KBM-7 (cell line): ENCODE measurements around the gene RNASEH2C.
"Not testable (repeated sequence)": the region's sequence is repeated elsewhere in the genome, so short reads cannot be mapped to it uniquely, and the experiment has no call there.

Experiments
- DNase-seq: peaks from one replicate; pipeline ENCODE4 v3.0.0-alpha.2; 2015
- in situ Hi-C: fragments of 300-500 bp; cut with MboI; formaldehyde crosslinking; loops from 2 replicates; pipeline ENCODE4 v1.14.3; 2020; ENCODE audit warnings: low sequenced_read_pairs, low pct_unique_long_range_greater_than_20kb, mixed read lengths

Gene RNASEH2C

GRCh38 chr11:65718964-65719492 lies 1.6 kb downstream of the RNASEH2C start:
- in situ Hi-C loops, result no loop called here
- DNase-seq, result no peak

GRCh38 chr11:65718531-65718930 lies 2.1 kb downstream of the RNASEH2C start:
- no peak for DNase-seq
- in situ Hi-C loops, result no loop called here

- in situ Hi-C loops, result no loop called here
- no peak for DNase-seq
These were observed 2.7 kb downstream of the RNASEH2C start for GRCh38 chr11:65717906-65718305.

- in situ Hi-C loops, result no loop called here
- DNase-seq, result no peak
These were observed 3.7 kb downstream of the RNASEH2C start for GRCh38 chr11:65716774-65717405.

GRCh38 chr11:65716302-65716701 lies 4.3 kb downstream of the RNASEH2C start:
- DNase-seq, result no peak
- in situ Hi-C loops, result no loop called here

GRCh38 chr11:65714433-65714832 lies 6.2 kb downstream of the RNASEH2C start:
- no peak for DNase-seq
- in situ Hi-C loops, result no loop called here

- in situ Hi-C loops, result no loop called here
These were observed 7.2 kb downstream of the RNASEH2C start for GRCh38 chr11:65713212-65713969.

GRCh38 chr11:65712633-65713076 lies 7.9 kb downstream of the RNASEH2C start:
- DNase-seq, result no peak
- in situ Hi-C loops, result no loop called here

More at GRCh38 chr11:65713212-65713969, 7.2 kb downstream of the RNASEH2C start:
- DNase-seq, result no peak

GRCh38 chr11:65711785-65712632 lies 8.6 kb downstream of the RNASEH2C start, which contains the start of gene KAT5:
KAT5 (plus strand) TSS chr11:65712252; CDS start chr11:65712268, 16 bp downstream.
- in situ Hi-C loops, result no loop called here
- peak; percentile 99 for DNase-seq

GRCh38 chr11:65710421-65710820 lies 10.2 kb downstream of the RNASEH2C start:
- DNase-seq, result no peak
- in situ Hi-C loops, result no loop called here

GRCh38 chr11:65709661-65710060 lies 10.9 kb downstream of the RNASEH2C start:
- in situ Hi-C loops, result no loop called here
- no peak for DNase-seq

- in situ Hi-C loops, result no loop called here
- no peak for DNase-seq
These were observed 12.1 kb downstream of the RNASEH2C start for GRCh38 chr11:65708451-65708850.

- DNase-seq, in situ Hi-C loops: not testable (repeated sequence)
These were observed 13.6 kb downstream of the RNASEH2C start for GRCh38 chr11:65707002-65707401.

GRCh38 chr11:65706303-65706763 lies 14.3 kb downstream of the RNASEH2C start:
- DNase-seq, result peak; percentile 74
- in situ Hi-C loops, result not testable (repeated sequence)

GRCh38 chr11:65703846-65704245 lies 16.8 kb downstream of the RNASEH2C start:
- no peak for DNase-seq
- in situ Hi-C loops, result no loop called here

GRCh38 chr11:65701686-65702085 lies 18.9 kb downstream of the RNASEH2C start:
- DNase-seq, result no peak
- in situ Hi-C loops, result no loop called here

- peak; percentile 71 for DNase-seq
- in situ Hi-C loops, result no loop called here
These were observed 20.2 kb downstream of the RNASEH2C start for GRCh38 chr11:65700399-65700798.

GRCh38 chr11:65699306-65699705 lies 21.3 kb downstream of the RNASEH2C start:
- no peak for DNase-seq
- in situ Hi-C loops, result no loop called here

GRCh38 chr11:65698205-65698604 lies 22.4 kb downstream of the RNASEH2C start:
- no peak for DNase-seq
- in situ Hi-C loops, result no loop called here
